GM21360 (cell line): Measurements from ENCODE around the gene SMIM14.
"Not testable (repeated sequence)": the region's sequence is repeated elsewhere in the genome, so short reads cannot be mapped to it uniquely, and the experiment has no call there.

Experiments used
- ATAC-seq: cut with Tn5 transposase; IDR thresholded peaks from one replicate; pipeline ENCODE4 v1.9.1; 2021; ENCODE audit warnings: mild to moderate bottlenecking, moderate library complexity; ENCODE audit not compliant: unreplicated experiment

Gene SMIM14

GRCh38 chr4:39597695-39598381 is 40.8 kb downstream of the SMIM14 start:
- no peak for ATAC-seq

GRCh38 chr4:39596971-39597370 is 41.7 kb downstream of the SMIM14 start:
- no peak for ATAC-seq

GRCh38 chr4:39591290-39591689 is 47.4 kb downstream of the SMIM14 start:
- no peak for ATAC-seq

GRCh38 chr4:39587881-39588280 is 50.8 kb downstream of the SMIM14 start:
- ATAC-seq = no peak

- no peak for ATAC-seq
These were observed 63.7 kb downstream of the SMIM14 start for GRCh38 chr4:39574946-39575345.

GRCh38 chr4:39571504-39571903 is 67.2 kb downstream of the SMIM14 start:
- no peak for ATAC-seq

GRCh38 chr4:39571054-39571453 is 67.6 kb downstream of the SMIM14 start:
- ATAC-seq = no peak

- no peak for ATAC-seq
These were observed 69.5 kb downstream of the SMIM14 start for GRCh38 chr4:39569209-39569608.

- ATAC-seq = no peak
These were observed 69.9 kb downstream of the SMIM14 start for GRCh38 chr4:39568805-39569204.

- ATAC-seq = no peak
These were observed 72.6 kb downstream of the SMIM14 start for GRCh38 chr4:39565878-39566600.

- ATAC-seq = no peak
These were observed 75.3 kb downstream of the SMIM14 start for GRCh38 chr4:39563346-39563847.

- no peak for ATAC-seq
These were observed 75.9 kb downstream of the SMIM14 start for GRCh38 chr4:39562792-39563191.

GRCh38 chr4:39559626-39560025 is 79.0 kb downstream of the SMIM14 start:
- no peak for ATAC-seq

- no peak for ATAC-seq
These were observed 83.2 kb downstream of the SMIM14 start for GRCh38 chr4:39555472-39555871.

- ATAC-seq = no peak
These were observed 90.1 kb downstream of the SMIM14 start for GRCh38 chr4:39548425-39549067.

GRCh38 chr4:39544580-39545315 is 93.9 kb downstream of the SMIM14 start:
- ATAC-seq = no peak

- not testable (repeated sequence) for ATAC-seq
These were observed 94.6 kb downstream of the SMIM14 start for GRCh38 chr4:39544080-39544479.

GRCh38 chr4:39543034-39543433 is 95.6 kb downstream of the SMIM14 start:
- no peak for ATAC-seq

GRCh38 chr4:39542611-39543012 is 96.1 kb downstream of the SMIM14 start:
- no peak for ATAC-seq

GRCh38 chr4:39541987-39542610 is 96.6 kb downstream of the SMIM14 start:
- ATAC-seq = no peak
